HepG2 (cell line): ENCODE results near the gene VAPA. TPM values are rescaled to one million over a fixed set of nuclear protein-coding genes. Genes with fewer than 3 reads are reported as not detected.

Source experiments
- ATAC-seq: fragments of 200-7000 bp; cut with Tn5 transposase; 3 replicates; pipeline ENCODE4 v1.9.1; 2020; ENCODE audit warnings: mild to moderate bottlenecking, moderate library complexity
- BruUV-seq: library from RNA; stranded (reverse); fragments of 400-500 nt; replicated peaks from 2 replicates; lab custom pipeline; 2021; lab: Mats Ljungman, UMichigan
- CTCF ChIA-PET: fragments of 300-600 bp; formaldehyde crosslinking; extraction: SDS; loops from one replicate; lab custom pipeline; 2021; ENCODE audit warnings: low total read pairs, inconsistent platforms, low intra/inter-chr PET ratio; lab: Yijun Ruan, JAX
- POLR2A ChIA-PET: fragments of 350-600 bp; sonication (Branson Sonifier 250); formaldehyde crosslinking; loops from one replicate; lab custom pipeline; 2020; ENCODE audit warnings: antibody characterized with exemption, inconsistent platforms; lab: Yijun Ruan, JAX
- DNase-seq: peaks from one replicate; pipeline ENCODE4 v3.0.0-alpha.2; 2015; ENCODE audit warnings: low spot score
- FAIRE-seq: peaks from 3 replicates; lab custom pipeline; 2011; peaks lifted over from hg19 to GRCh38; lab: Jason Lieb, UNC
- H2AFZ ChIP-seq: one replicate; pipeline ENCODE4 v1.6.1; 2011; ENCODE audit warnings: low read length, inconsistent platforms
- H3K27ac ChIP-seq: fragments of 300-600 bp; 3 replicates; pipeline ENCODE4 v1.8.0; 2011; ENCODE audit warnings: mixed run types, mild to moderate bottlenecking, mixed read lengths, low read length, inconsistent platforms; ENCODE audit not compliant: insufficient read depth; ENCODE audit errors: extremely low read length
- H3K27me3 ChIP-seq, 2 experiments: fragments of 200-600 bp in 1 of 2; 2 replicates in 1 of 2; 3 replicates in 1 of 2; pipeline versions ENCODE4 v1.6.0 to v1.8.0; 2011; ENCODE audit warnings: low read length in 2 of 2, mild to moderate bottlenecking in 2 of 2, moderate library complexity in 2 of 2, inconsistent platforms in 1 of 2; ENCODE audit not compliant: insufficient read depth in 2 of 2, control insufficient read depth in 1 of 2
- H3K36me3 ChIP-seq, 2 experiments: fragments of 200-600 bp in 1 of 2; replicated peaks in 1 of 2; 2 replicates in 1 of 2; 3 replicates in 1 of 2; pipeline versions ENCODE4 v1.5.1 to v1.8.0; 2011; ENCODE audit warnings: low read length in 2 of 2, inconsistent platforms in 1 of 2; ENCODE audit not compliant: insufficient read depth in 2 of 2, control insufficient read depth in 1 of 2
- H3K4me1 ChIP-seq: 2 replicates; pipeline ENCODE4 v1.5.1; 2012; ENCODE audit warnings: low read length, inconsistent platforms; ENCODE audit not compliant: insufficient read depth
- H3K4me2 ChIP-seq: 2 replicates; pipeline ENCODE4 v1.6.0; 2011; ENCODE audit warnings: low read depth, low read length, inconsistent platforms
- H3K4me3 ChIP-seq, 3 experiments: fragments of 200-600 bp in 1 of 3; sonication (generic), shearing (Covaris generic) in 1 of 3; replicated peaks in 1 of 3; 2 replicates each; pipeline ENCODE4 v1.5.1; 2011 to 2016; ENCODE audit warnings: low read length in 3 of 3, inconsistent platforms in 2 of 3, low read depth in 2 of 3, mild to moderate bottlenecking in 2 of 3, control low read depth in 1 of 3, mixed read lengths in 1 of 3; ENCODE audit not compliant: insufficient read depth in 1 of 3
- H3K79me2 ChIP-seq: one replicate; pipeline ENCODE4 v1.6.1; 2011; ENCODE audit warnings: low read length, inconsistent platforms; ENCODE audit not compliant: insufficient read depth
- H3K9ac ChIP-seq: 2 replicates; pipeline ENCODE4 v1.6.0; 2011; ENCODE audit warnings: mild to moderate bottlenecking, low read depth, low read length, inconsistent platforms; ENCODE audit not compliant: insufficient read depth
- H3K9me3 ChIP-seq: 2 replicates; pipeline ENCODE4 v1.5.1; 2012; ENCODE audit warnings: mild to moderate bottlenecking, low read length
- H4K20me1 ChIP-seq: 2 replicates; pipeline ENCODE4 v1.6.0; 2011; ENCODE audit warnings: inconsistent platforms, mild to moderate bottlenecking, low read length, moderate library complexity; ENCODE audit not compliant: insufficient read depth
- ARID2 ChIP-seq: sonication (generic); formaldehyde crosslinking; IDR thresholded peaks from 2 replicates; pipeline ENCODE4 v1.8.1; 2022; ENCODE audit warnings: mild to moderate bottlenecking, missing genetic modification reagents, borderline replicate concordance
- ASH2L ChIP-seq: fragments of 300-600, 200-600 bp; sonication (generic); IDR thresholded peaks from 2 replicates; pipeline ENCODE4 v1.7.0; 2017; ENCODE audit warnings: low read depth, mild to moderate bottlenecking, moderate library complexity, mixed read lengths, low read length; ENCODE audit not compliant: insufficient read length
- ETV5 ChIP-seq: IDR thresholded peaks from 2 replicates; pipeline ENCODE4 v1.6.1; 2018; ENCODE audit warnings: missing biosample characterization, missing genetic modification reagents, inconsistent platforms, borderline replicate concordance
- SIN3A ChIP-seq: IDR thresholded peaks from 2 replicates; pipeline ENCODE4 v1.6.1; 2011; ENCODE audit warnings: low read depth, mild to moderate bottlenecking, control low read depth, low read length, borderline replicate concordance
- TEAD2 ChIP-seq: sonication (generic); formaldehyde crosslinking; IDR thresholded peaks from 2 replicates; pipeline ENCODE4 v1.9.0; 2021; ENCODE audit warnings: missing genetic modification reagents
- TRIM24 ChIP-seq: sonication (generic); formaldehyde crosslinking; IDR thresholded peaks from 2 replicates; pipeline ENCODE4 v1.8.0; 2022; ENCODE audit warnings: mild to moderate bottlenecking, missing genetic modification reagents
- ZBTB49 ChIP-seq: sonication (generic); formaldehyde crosslinking; IDR thresholded peaks from 2 replicates; pipeline ENCODE4 v1.4.0; 2020; ENCODE audit warnings: missing genetic modification reagents, borderline replicate concordance
- ZBTB7A ChIP-seq: sonication (generic); formaldehyde crosslinking; IDR thresholded peaks from 2 replicates; pipeline ENCODE4 v1.8.0; 2022; ENCODE audit warnings: mild to moderate bottlenecking, missing genetic modification reagents
- ZNF234 ChIP-seq: sonication (generic); formaldehyde crosslinking; conservative IDR thresholded peaks from 2 replicates; pipeline ENCODE4 v1.5.1; 2020; ENCODE audit warnings: mild to moderate bottlenecking, missing genetic modification reagents
- ZNF768 ChIP-seq: sonication (generic); formaldehyde crosslinking; IDR thresholded peaks from 2 replicates; pipeline ENCODE4 v1.4.0; 2020; ENCODE audit warnings: missing genetic modification reagents
- ZNF878 ChIP-seq: sonication (generic); formaldehyde crosslinking; IDR thresholded peaks from 2 replicates; pipeline ENCODE4 v1.8.1; 2023; ENCODE audit warnings: mild to moderate bottlenecking, missing genetic modification reagents, moderate library complexity
- WGBS: methylation state at CpG from one replicate; pipeline ENCODE4 v1.1.6; 2017; ENCODE audit warnings: low lambda C conversion rate; 5-methylcytosine and 5-hydroxymethylcytosine counted together
- in situ Hi-C: cut with HindIII; loops from 2 replicates; pipeline ENCODE4 v1.10.0; 2017; ENCODE audit warnings: low pct_unique_long_range_greater_than_20kb; ENCODE audit not compliant: extremely low pct_ligation_motif_present
- intact Hi-C: fragments of 100-400 bp; cut with micrococcal nuclease; formaldehyde crosslinking; loops from one replicate; pipeline ENCODE4 v1.10.0; 2022; ENCODE audit not compliant: unreplicated experiment
- polyA plus RNA-seq, 8 experiments: library from polyadenylated mRNA; depleted of rRNA in 3 of 8; stranded (reverse) in 7 of 8; unstranded in 1 of 8; fragments of >200 nt; fragmentation: Illumina TruSeq in 4 of 8; extraction: Trizol in 4 of 8; gene quantifications; 2 replicates each; pipeline versions ENCODE4 v1.2.1 to v1.2.3, GENCODE V29; 2011 to 2016; ENCODE audit warnings: low read depth in 4 of 8, missing spikeins in 1 of 8, mixed read lengths in 1 of 8; ENCODE audit not compliant: insufficient read depth in 1 of 8
- total RNA-seq, 5 experiments: library from RNA; depleted of rRNA; stranded (reverse); fragments of >200 nt; fragmentation: Illumina TruSeq; extraction: Trizol; gene quantifications; 2 replicates each; pipeline ENCODE4 v1.2.3, GENCODE V29; 2016; ENCODE audit warnings: low read depth in 1 of 5
- TF ChIP-seq, protein P1 (sequence below): sonication (generic); formaldehyde crosslinking; conservative IDR thresholded peaks from 2 replicates; pipeline ENCODE4 v1.4.0; 2020; ENCODE audit warnings: missing genetic modification reagents

Gene VAPA
- total and polyA plus RNA-seq, 2 of the 13 experiments (the other 11 are each of a cell fraction or from before 2014, with no cell fraction given), result 167 to 294 TPM

DNA sequence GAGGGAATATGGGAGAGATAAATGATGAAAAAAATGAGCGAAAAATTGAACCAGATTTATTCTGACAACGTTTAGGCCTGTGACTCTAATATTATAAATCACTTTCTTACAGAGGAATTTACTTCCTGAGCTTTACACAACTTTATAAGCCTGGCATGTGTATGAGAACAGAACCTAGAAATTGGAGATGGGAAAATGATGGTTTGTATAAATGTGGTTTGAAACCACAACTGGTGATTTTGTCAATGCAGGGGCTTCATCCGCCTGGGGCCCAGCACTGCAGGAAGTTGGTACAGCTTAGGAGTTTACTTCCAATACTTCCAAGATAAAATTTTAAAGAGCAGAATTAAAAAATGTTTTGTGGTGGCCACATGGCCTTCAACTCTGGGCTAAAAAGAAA is 82.3 kb downstream of the VAPA start (continued):
- TF ChIP-seq, protein P1, sequence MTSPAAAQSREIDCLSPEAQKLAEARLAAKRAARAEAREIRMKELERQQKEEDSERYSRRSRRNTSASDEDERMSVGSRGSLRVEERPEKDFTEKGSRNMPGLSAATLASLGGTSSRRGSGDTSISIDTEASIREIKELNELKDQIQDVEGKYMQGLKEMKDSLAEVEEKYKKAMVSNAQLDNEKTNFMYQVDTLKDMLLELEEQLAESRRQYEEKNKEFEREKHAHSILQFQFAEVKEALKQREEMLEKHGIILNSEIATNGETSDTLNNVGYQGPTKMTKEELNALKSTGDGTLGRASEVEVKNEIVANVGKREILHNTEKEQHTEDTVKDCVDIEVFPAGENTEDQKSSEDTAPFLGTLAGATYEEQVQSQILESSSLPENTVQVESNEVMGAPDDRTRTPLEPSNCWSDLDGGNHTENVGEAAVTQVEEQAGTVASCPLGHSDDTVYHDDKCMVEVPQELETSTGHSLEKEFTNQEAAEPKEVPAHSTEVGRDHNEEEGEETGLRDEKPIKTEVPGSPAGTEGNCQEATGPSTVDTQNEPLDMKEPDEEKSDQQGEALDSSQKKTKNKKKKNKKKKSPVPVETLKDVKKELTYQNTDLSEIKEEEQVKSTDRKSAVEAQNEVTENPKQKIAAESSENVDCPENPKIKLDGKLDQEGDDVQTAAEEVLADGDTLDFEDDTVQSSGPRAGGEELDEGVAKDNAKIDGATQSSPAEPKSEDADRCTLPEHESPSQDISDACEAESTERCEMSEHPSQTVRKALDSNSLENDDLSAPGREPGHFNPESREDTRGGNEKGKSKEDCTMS (CRISPR knock-in tag), result no peak
- no peak for TF ChIP-seq ZBTB49 (CRISPR knock-in tag)
- TF ChIP-seq ZNF234 (CRISPR knock-in tag), result no peak
- TF ChIP-seq ZBTB7A, result no peak
- TF ChIP-seq, all 625 proteins: peak for 0

DNA sequence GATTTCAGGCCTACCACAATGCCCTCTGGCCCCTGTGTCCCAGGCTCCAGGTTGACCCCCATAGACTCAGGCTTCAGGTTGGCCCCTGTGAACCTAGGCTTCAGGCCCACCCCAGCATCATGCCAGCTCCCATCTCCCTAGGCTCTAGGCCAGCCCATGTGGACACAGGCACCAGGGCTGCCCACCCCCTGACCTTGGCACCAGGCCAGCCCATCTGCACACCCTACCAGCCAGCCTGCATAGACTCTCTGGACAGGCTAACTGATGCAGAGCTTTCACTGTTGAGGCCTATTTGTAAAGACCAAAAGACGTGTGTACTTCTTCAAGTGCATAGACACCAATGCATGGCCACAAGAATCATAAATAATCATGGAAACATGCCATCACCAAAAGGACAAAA is 83.9 kb downstream of the VAPA start:
- Histone ChIP-seq H3K36me3 (no peaks in the 10 kb centered on the region), H3K9ac (no peak overlapping the region), H4K20me1 (no peaks in the 10 kb centered on the region), H3K27ac (no peak overlapping the region), H3K4me1 (peaks cover 7% of the 10 kb centered on the region; the same call in 1 of the 2 replicates), H3K4me2 (no peak overlapping the region), H3K4me3 (no peak overlapping the region), H2AFZ (no peak overlapping the region), H3K27me3 (peaks cover 0 to 3% of the 10 kb centered on the region in 2 experiments; a peak in 2 of 5 replicates), H3K79me2 (no peaks in the 10 kb centered on the region), H3K9me3 (peaks cover 15% of the 10 kb centered on the region)
- FAIRE-seq (no peak), DNase-seq (no peak), ATAC-seq (no peak)
- in situ Hi-C loops (no loop called here), intact Hi-C loops (no loop called here)
- TF ChIP-seq ETV5 (CRISPR knock-in tag) (no peak), TEAD2 (CRISPR knock-in tag) (no peak), ARID2 (CRISPR knock-in tag) (no peak), ZNF768 (CRISPR knock-in tag) (no peak), TRIM24 (CRISPR knock-in tag) (no peak), ASH2L (no peak), ZNF878 (no peak), SIN3A (no peak)
- no TSS peak for BruUV-seq
- 7% methylated on average over 1 of the region's 1 CpG for WGBS
- ChIA-PET POLR2A (no interaction called here), CTCF (no interaction called here)
